A673 (cell line): Measurements from ENCODE around the gene NEAT1. TPM values are rescaled to one million over a fixed set of nuclear protein-coding genes. Genes with fewer than 3 reads are reported as not detected.
"Not testable (repeated sequence)": the region's sequence is repeated elsewhere in the genome, so short reads cannot be mapped to it uniquely, and the experiment has no call there.

Experiments used
- BruUV-seq: library from RNA; stranded (reverse); fragments of 400-500 nt; replicated peaks from 2 replicates; lab custom pipeline; 2021; lab: Mats Ljungman, UMichigan
- CTCF ChIA-PET: fragments of 300-600 bp; sonication (Branson Sonifier 250); formaldehyde crosslinking; loops from one replicate; lab custom pipeline; 2022; ENCODE audit warnings: antibody characterized with exemption; lab: Charles Lee
- POLR2A ChIA-PET: fragments of 300-600 bp; sonication (Branson Sonifier 250); formaldehyde crosslinking; loops from one replicate; lab custom pipeline; 2022; ENCODE audit warnings: antibody characterized with exemption; ENCODE audit not compliant: low non-redundant PET; lab: Charles Lee
- DNase-seq: peaks from one replicate; pipeline ENCODE4 v3.0.0-alpha.2; 2015; ENCODE audit warnings: low spot score
- H3K27ac ChIP-seq: fragments of 200-600 bp; sonication (generic); 2 replicates; pipeline ENCODE4 v1.5.1; 2016; ENCODE audit warnings: mixed run types, low read depth, mild to moderate bottlenecking, mixed read lengths, antibody characterized with exemption, low read length; ENCODE audit not compliant: poor library complexity, severe bottlenecking
- H3K27me3 ChIP-seq: fragments of 200-600 bp; sonication (generic); replicated peaks from 2 replicates; pipeline ENCODE4 v1.6.1; 2017; ENCODE audit warnings: mixed run types, low read depth, mild to moderate bottlenecking, mixed read lengths, antibody characterized with exemption, low read length; ENCODE audit not compliant: insufficient read depth, poor library complexity
- H3K36me3 ChIP-seq: fragments of 200-600 bp; sonication (generic); 2 replicates; pipeline ENCODE4 v1.6.1; 2016; ENCODE audit warnings: mixed run types, mild to moderate bottlenecking, mixed read lengths, antibody characterized with exemption, low read length; ENCODE audit not compliant: insufficient read depth, poor library complexity, severe bottlenecking
- H3K4me1 ChIP-seq: fragments of 200-600 bp; sonication (generic); 2 replicates; pipeline ENCODE4 v1.6.1; 2017; ENCODE audit warnings: mixed run types, mild to moderate bottlenecking, mixed read lengths, antibody characterized with exemption, low read length; ENCODE audit not compliant: insufficient read depth, poor library complexity, severe bottlenecking
- H3K4me3 ChIP-seq: fragments of 200-600 bp; sonication (generic); 2 replicates; pipeline ENCODE4 v1.5.1; 2016; ENCODE audit warnings: low read depth, mixed run types, mild to moderate bottlenecking, mixed read lengths, low read length; ENCODE audit not compliant: poor library complexity, severe bottlenecking
- H3K9me3 ChIP-seq: fragments of 200-600 bp; sonication (generic); 2 replicates; pipeline ENCODE4 v1.6.1; 2016; ENCODE audit warnings: mixed run types, low read depth, mild to moderate bottlenecking, mixed read lengths, antibody characterized with exemption, low read length; ENCODE audit not compliant: poor library complexity, severe bottlenecking
- EZH2 ChIP-seq: fragments of 200-600 bp; sonication (generic); IDR thresholded peaks from 2 replicates; pipeline ENCODE4 v1.6.1; 2017; ENCODE audit warnings: borderline replicate concordance, low read depth, mild to moderate bottlenecking, mixed read lengths, antibody characterized with exemption, low read length; ENCODE audit not compliant: poor library complexity, severe bottlenecking
- intact Hi-C: fragments of 100-400 bp; cut with micrococcal nuclease; formaldehyde crosslinking; loops from one replicate; pipeline ENCODE4 v1.10.0; 2022; ENCODE audit not compliant: unreplicated experiment
- total RNA-seq: library from RNA; stranded (reverse); gene quantifications from 2 replicates; pipeline ENCODE4 v1.2.3, GENCODE V29; 2021
- TF ChIP-seq, protein P1 (sequence below): fragments of 300-800, 200-600 bp; sonication (generic); conservative IDR thresholded peaks from 2 replicates; pipeline ENCODE4 v1.5.1; 2017; ENCODE audit warnings: low read depth, mild to moderate bottlenecking, antibody characterized with exemption, low read length, moderate library complexity, mixed read lengths

NEAT1 gene
- total RNA-seq, 1 experiment from 2014 or later, result 196 TPM

DNA sequence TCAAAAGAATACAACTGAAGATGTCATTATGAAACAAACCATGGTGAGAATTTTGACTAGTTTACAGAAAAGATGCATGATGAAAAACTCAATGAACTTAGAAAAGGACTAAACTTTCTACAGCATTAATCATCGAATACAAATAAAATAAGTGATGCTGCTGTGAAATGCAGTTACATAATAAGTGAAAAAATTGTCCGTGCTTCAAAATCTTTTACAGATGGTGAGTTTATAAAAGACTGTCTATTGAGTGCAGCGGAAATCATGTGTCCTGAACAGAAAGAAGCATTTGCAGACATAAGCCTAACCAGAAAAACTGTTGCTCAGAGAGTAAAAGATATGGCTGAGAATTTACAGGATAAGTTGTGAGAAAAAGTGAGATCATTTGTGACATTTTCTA, 33.8 kb downstream of the NEAT1 start:
- no peak for DNase-seq
- no peak overlapping the region for H3K4me3 ChIP-seq
- H3K27me3 ChIP-seq, result no peaks in the 10 kb centered on the region
- no peak overlapping the region for H3K27ac ChIP-seq
- no peaks in the 10 kb centered on the region for H3K9me3 ChIP-seq
- H3K36me3 ChIP-seq, result no peaks in the 10 kb centered on the region
- CTCF ChIA-PET, result interaction anchor here (0.6 to 0.7 kb wide), 2 partner anchors 90 to 100 kb away, joined by 3 to 4 read pairs; no protein-coding TSS in a partner anchor
- BruUV-seq, result no TSS peak
- TF ChIP-seq EZH2, result no peak
- TF ChIP-seq, protein P1, sequence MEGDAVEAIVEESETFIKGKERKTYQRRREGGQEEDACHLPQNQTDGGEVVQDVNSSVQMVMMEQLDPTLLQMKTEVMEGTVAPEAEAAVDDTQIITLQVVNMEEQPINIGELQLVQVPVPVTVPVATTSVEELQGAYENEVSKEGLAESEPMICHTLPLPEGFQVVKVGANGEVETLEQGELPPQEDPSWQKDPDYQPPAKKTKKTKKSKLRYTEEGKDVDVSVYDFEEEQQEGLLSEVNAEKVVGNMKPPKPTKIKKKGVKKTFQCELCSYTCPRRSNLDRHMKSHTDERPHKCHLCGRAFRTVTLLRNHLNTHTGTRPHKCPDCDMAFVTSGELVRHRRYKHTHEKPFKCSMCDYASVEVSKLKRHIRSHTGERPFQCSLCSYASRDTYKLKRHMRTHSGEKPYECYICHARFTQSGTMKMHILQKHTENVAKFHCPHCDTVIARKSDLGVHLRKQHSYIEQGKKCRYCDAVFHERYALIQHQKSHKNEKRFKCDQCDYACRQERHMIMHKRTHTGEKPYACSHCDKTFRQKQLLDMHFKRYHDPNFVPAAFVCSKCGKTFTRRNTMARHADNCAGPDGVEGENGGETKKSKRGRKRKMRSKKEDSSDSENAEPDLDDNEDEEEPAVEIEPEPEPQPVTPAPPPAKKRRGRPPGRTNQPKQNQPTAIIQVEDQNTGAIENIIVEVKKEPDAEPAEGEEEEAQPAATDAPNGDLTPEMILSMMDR, result no peak
- POLR2A ChIA-PET, result no interaction called here
- intact Hi-C loops, result no loop called here
- peaks cover 15% of the 10 kb centered on the region for H3K4me1 ChIP-seq

DNA sequence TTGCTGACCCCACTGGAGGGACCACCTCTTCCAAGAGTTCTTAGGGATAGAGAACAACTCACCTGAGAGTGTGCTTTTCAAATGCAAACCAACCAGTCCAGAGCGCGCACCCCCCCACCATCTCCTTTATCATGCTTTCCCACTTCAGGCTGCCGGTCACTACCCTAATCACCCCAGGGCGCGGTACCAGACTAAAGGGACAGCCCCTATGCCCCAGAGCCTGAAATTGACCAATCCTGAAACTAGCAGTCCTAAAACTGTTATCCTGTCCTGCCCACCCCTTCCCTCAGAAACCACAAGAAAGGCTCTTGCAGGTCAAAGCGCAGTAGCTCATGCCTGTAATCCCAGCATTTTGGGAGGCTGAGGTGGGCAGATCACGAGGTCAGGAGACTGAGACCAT, 37.0 kb downstream of the NEAT1 start:
- ChIA-PET CTCF (no interaction called here), POLR2A (no interaction called here)
- H3K36me3 ChIP-seq, result no peaks in the 10 kb centered on the region
- H3K27ac ChIP-seq, result no peak overlapping the region
- no peak overlapping the region for H3K4me3 ChIP-seq
- no peaks in the 10 kb centered on the region for H3K9me3 ChIP-seq
- no peak for DNase-seq
- H3K4me1 ChIP-seq, result peaks cover 8% of the 10 kb centered on the region
- H3K27me3 ChIP-seq, result no peaks in the 10 kb centered on the region
- BruUV-seq, result no TSS peak
- intact Hi-C loops, result no loop called here
- TF ChIP-seq EZH2, result no peak
- TF ChIP-seq, protein P1, result no peak

DNA sequence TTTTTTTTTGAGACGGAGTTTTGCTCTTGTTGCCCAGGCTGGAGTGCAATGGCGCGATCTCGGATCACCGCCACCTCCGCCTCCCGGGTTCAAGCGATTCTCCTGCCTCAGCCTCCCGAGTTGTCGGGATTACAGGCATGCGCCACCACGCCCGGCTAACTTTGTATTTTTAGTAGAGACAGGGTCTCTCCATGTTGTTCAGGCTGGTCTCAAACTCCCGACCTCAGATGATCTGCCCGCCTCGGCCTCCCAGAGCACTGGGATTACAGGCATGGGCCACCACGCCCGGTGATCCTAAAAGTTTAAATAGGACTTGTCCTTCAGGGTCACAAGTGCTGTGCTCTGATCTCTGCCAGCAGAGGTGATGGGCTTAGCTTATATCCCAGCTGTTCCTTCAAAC, 42.9 kb downstream of the NEAT1 start:
- H3K27me3 ChIP-seq, H3K4me3 ChIP-seq, H3K9me3 ChIP-seq, H3K4me1 ChIP-seq, intact Hi-C loops, BruUV-seq, H3K27ac ChIP-seq, DNase-seq, CTCF ChIA-PET, H3K36me3 ChIP-seq: not testable (repeated sequence)
- POLR2A ChIA-PET, result interaction anchor here (0.7 kb wide), 1 partner anchor 35 kb away, joined by 10 read pairs; no protein-coding TSS in a partner anchor

DNA sequence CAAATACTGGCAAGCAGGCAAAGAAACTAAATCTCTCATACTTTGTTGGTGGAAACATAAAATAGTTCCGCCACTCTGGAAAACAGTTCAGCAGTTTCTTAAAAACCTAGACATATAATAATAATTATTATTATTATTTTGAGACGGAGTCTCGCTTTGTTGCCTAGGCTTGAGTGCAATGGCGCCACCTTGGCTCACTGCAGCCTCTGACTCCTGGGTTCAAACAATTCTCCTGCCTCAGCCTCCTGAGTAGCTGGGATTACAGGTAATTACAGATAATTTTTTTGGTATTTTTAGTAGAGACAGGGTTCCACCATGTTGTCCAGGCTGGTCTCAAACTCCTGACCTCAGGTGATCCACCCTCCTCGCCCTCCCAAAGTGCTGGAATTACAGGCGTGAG, 44.7 kb downstream of the NEAT1 start:
- H3K4me3 ChIP-seq, H3K27me3 ChIP-seq, BruUV-seq, DNase-seq, H3K27ac ChIP-seq, H3K9me3 ChIP-seq, POLR2A ChIA-PET, H3K36me3 ChIP-seq, intact Hi-C loops, CTCF ChIA-PET: not testable (repeated sequence)
- TF ChIP-seq, protein P1, result peak; percentile 41; the same call in 1 of the 2 replicates
- peaks cover 11% of the 10 kb centered on the region for H3K4me1 ChIP-seq
